ENCODE measurements around the gene LEMD2. TPM values are rescaled to one million over a fixed set of nuclear protein-coding genes. Genes with fewer than 3 reads are reported as not detected.
A peak's percentile ranks its signal among the peaks of the same experiment; 100 is the strongest.

Gene LEMD2
- total and polyA plus RNA-seq, 9 of the 15 experiments (the other 6 are each of a cell fraction or from before 2014, with no cell fraction given): 0.32 to 46.3 (median 30.8) TPM

DNA sequence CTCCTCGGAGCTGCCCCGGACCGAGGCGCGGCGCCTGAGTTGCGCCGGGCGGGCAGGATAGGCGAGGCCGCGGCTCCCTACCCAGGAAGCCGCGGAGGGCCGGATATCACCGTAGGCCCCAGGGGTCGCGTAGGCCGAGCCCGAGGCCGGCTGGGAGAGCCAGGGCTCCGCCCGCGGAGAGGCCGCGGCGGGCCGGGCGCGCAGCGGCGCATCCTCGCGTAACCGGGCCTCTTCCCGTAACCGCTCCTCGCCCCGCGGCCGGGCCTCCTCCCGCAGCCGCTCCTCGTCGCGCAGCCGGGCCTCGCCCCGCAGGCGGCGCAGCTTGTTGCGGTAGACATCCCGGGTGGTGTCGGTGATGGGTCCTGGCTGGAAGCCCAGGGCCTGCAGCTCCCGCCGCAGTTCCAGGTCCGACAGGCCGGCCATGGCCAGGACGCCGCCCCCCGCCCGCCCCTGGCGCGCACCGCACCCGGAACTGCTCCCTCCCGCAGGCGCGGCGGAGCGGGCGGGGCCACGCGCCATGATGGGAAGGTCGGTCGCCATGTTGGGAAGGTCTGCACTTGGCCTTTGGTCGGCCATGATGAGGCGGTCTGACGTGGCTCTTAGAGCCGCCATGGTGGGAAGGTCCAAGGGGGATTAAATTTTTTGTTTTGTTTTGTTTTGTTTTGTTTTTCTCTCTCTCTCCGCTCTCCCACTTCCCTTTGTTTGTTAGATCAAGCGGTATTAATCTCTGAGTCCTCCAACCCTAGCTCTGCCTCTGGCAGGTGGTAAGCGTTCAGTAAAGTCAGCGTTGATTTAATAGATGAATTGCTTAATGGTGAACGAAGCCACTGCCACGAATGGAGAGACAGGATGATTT, at the start of gene LEMD2 (continued):
- TF ChIP-seq NCOA2 (IDR thresholded peaks at IDR 0.05; ENCODE audit: partially characterized antibody in 2 of 2): no peak
- 0 out of 2 replicates have a peak, but pooled peaks have one; percentile 22 for TF ChIP-seq PTTG1 (tag; IDR thresholded peaks at IDR 0.05; ENCODE audit: low read depth)
- TF ChIP-seq KAT7 (CRISPR knock-in tag; IDR thresholded peaks at IDR 0.05; ENCODE audit: borderline replicate concordance): peak; percentile 91; the same call in 1 of the 2 replicates
- TF ChIP-seq, protein P1, sequence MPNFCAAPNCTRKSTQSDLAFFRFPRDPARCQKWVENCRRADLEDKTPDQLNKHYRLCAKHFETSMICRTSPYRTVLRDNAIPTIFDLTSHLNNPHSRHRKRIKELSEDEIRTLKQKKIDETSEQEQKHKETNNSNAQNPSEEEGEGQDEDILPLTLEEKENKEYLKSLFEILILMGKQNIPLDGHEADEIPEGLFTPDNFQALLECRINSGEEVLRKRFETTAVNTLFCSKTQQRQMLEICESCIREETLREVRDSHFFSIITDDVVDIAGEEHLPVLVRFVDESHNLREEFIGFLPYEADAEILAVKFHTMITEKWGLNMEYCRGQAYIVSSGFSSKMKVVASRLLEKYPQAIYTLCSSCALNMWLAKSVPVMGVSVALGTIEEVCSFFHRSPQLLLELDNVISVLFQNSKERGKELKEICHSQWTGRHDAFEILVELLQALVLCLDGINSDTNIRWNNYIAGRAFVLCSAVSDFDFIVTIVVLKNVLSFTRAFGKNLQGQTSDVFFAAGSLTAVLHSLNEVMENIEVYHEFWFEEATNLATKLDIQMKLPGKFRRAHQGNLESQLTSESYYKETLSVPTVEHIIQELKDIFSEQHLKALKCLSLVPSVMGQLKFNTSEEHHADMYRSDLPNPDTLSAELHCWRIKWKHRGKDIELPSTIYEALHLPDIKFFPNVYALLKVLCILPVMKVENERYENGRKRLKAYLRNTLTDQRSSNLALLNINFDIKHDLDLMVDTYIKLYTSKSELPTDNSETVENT (CRISPR knock-in tag; IDR thresholded peaks at IDR 0.05): peak; percentile 87
- peak; percentile 76; the same call in 1 of the 2 replicates for TF ChIP-seq MTA1 (IDR thresholded peaks at IDR 0.05; ENCODE audit: borderline replicate concordance)
- peak; percentile 72 for TF ChIP-seq GATAD2B (IDR thresholded peaks at IDR 0.05; ENCODE audit: borderline replicate concordance)
- TF ChIP-seq MAFK (IDR thresholded peaks at IDR 0.05; ENCODE audit: low read length): peak; percentile 32; the same call in 1 of the 2 replicates
- no peak; a peak in 1 of 4 replicates for TF ChIP-seq FOXA3 (CRISPR knock-in tag; conservative IDR thresholded peaks at IDR 0.05 in 1 of 2, IDR thresholded peaks at IDR 0.05 in 1 of 2)
- TF ChIP-seq, protein P2, sequence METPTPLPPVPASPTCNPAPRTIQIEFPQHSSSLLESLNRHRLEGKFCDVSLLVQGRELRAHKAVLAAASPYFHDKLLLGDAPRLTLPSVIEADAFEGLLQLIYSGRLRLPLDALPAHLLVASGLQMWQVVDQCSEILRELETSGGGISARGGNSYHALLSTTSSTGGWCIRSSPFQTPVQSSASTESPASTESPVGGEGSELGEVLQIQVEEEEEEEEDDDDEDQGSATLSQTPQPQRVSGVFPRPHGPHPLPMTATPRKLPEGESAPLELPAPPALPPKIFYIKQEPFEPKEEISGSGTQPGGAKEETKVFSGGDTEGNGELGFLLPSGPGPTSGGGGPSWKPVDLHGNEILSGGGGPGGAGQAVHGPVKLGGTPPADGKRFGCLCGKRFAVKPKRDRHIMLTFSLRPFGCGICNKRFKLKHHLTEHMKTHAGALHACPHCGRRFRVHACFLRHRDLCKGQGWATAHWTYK (CRISPR knock-in tag; IDR thresholded peaks at IDR 0.05): peak; percentile 95
- TF ChIP-seq TAF7 (tag; IDR thresholded peaks at IDR 0.05): no peak
- TF ChIP-seq ZNF764 (CRISPR knock-in tag; IDR thresholded peaks at IDR 0.05; ENCODE audit: low read depth): peak; percentile 9; the same call in 1 of the 2 replicates
- TF ChIP-seq PCBP2 (IDR thresholded peaks at IDR 0.05; ENCODE audit: low read depth, low read length, poor library complexity, severe bottlenecking): no peak
- TF ChIP-seq ZNF584 (CRISPR knock-in tag; IDR thresholded peaks at IDR 0.05; ENCODE audit: low read depth): peak; percentile 99
- TF ChIP-seq, protein P3, sequence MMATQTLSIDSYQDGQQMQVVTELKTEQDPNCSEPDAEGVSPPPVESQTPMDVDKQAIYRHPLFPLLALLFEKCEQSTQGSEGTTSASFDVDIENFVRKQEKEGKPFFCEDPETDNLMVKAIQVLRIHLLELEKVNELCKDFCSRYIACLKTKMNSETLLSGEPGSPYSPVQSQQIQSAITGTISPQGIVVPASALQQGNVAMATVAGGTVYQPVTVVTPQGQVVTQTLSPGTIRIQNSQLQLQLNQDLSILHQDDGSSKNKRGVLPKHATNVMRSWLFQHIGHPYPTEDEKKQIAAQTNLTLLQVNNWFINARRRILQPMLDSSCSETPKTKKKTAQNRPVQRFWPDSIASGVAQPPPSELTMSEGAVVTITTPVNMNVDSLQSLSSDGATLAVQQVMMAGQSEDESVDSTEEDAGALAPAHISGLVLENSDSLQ (IDR thresholded peaks at IDR 0.05): peak; percentile 90
- peak; percentile 71; the same call in 1 of the 2 replicates for TF ChIP-seq NBN (IDR thresholded peaks at IDR 0.05; ENCODE audit: low read depth)
- TF ChIP-seq ELF1 (tag; IDR thresholded peaks at IDR 0.05): peak; percentile 98
- TF ChIP-seq, protein P4, sequence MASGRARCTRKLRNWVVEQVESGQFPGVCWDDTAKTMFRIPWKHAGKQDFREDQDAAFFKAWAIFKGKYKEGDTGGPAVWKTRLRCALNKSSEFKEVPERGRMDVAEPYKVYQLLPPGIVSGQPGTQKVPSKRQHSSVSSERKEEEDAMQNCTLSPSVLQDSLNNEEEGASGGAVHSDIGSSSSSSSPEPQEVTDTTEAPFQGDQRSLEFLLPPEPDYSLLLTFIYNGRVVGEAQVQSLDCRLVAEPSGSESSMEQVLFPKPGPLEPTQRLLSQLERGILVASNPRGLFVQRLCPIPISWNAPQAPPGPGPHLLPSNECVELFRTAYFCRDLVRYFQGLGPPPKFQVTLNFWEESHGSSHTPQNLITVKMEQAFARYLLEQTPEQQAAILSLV (tag; IDR thresholded peaks at IDR 0.05): peak; percentile 61; the same call in 1 of the 2 replicates
- 0 out of 2 replicates have a peak, but pooled peaks have one; percentile 11 for TF ChIP-seq ZNF354B (CRISPR knock-in tag; IDR thresholded peaks at IDR 0.05)
- TF ChIP-seq ELF4 (CRISPR knock-in tag; IDR thresholded peaks at IDR 0.05): peak; percentile 97

All from K562 (cell line).